GM18873 (cell line): ENCODE measurements around the gene TMEM143.
"Not testable (repeated sequence)": the region's sequence is repeated elsewhere in the genome, so short reads cannot be mapped to it uniquely, and the experiment has no call there.

Source experiments
- ATAC-seq: cut with Tn5 transposase; IDR thresholded peaks from one replicate; pipeline ENCODE4 v1.9.1; 2021; ENCODE audit warnings: mild to moderate bottlenecking, moderate library complexity, moderate number of reproducible peaks; ENCODE audit not compliant: unreplicated experiment, low FRiP score

Gene TMEM143

GRCh38 chr19:48391100-48392005, 27.6 kb upstream of the TMEM143 start, which contains the start of gene KDELR1:
Gene KDELR1 (minus strand): TSS chr19:48391551. CDS start chr19:48391358, 193 bp downstream.
- no peak for ATAC-seq

- no peak for ATAC-seq
Measured at GRCh38 chr19:48390188-48391099, 26.7 kb upstream of the TMEM143 start.

- no peak for ATAC-seq
Measured at GRCh38 chr19:48386981-48387380, 23.2 kb upstream of the TMEM143 start.

GRCh38 chr19:48385461-48386087, 21.8 kb upstream of the TMEM143 start:
- ATAC-seq: no peak

GRCh38 chr19:48382286-48382685, 18.5 kb upstream of the TMEM143 start:
- ATAC-seq: no peak

- ATAC-seq: no peak
Measured at GRCh38 chr19:48381178-48381950, 17.6 kb upstream of the TMEM143 start.

GRCh38 chr19:48379058-48379457, 15.3 kb upstream of the TMEM143 start:
- no peak for ATAC-seq

- ATAC-seq: no peak
Measured at GRCh38 chr19:48378194-48378570, 14.4 kb upstream of the TMEM143 start.

- ATAC-seq: no peak
Measured at GRCh38 chr19:48373567-48373966, 9.8 kb upstream of the TMEM143 start.

GRCh38 chr19:48372904-48373303, 9.2 kb upstream of the TMEM143 start:
- no peak for ATAC-seq

GRCh38 chr19:48371771-48372170, 8.0 kb upstream of the TMEM143 start:
- ATAC-seq: not testable (repeated sequence)

- no peak for ATAC-seq
Measured at GRCh38 chr19:48371367-48371766, 7.6 kb upstream of the TMEM143 start.

GRCh38 chr19:48370955-48371354, 7.2 kb upstream of the TMEM143 start:
- no peak for ATAC-seq

- no peak for ATAC-seq
Measured at GRCh38 chr19:48368936-48369335, 5.2 kb upstream of the TMEM143 start.

- no peak for ATAC-seq
Measured at GRCh38 chr19:48367855-48368254, 4.1 kb upstream of the TMEM143 start.

- ATAC-seq: no peak
Measured at GRCh38 chr19:48365602-48366001, 1.9 kb upstream of the TMEM143 start.

- no peak for ATAC-seq
Measured at GRCh38 chr19:48364598-48365348, 1.0 kb upstream of the TMEM143 start.

GRCh38 chr19:48363500-48363809, 285 bp downstream of the TMEM143 start:
- ATAC-seq: peak; percentile 15

- no peak for ATAC-seq
Measured at GRCh38 chr19:48362716-48363499, 832 bp downstream of the TMEM143 start.
